GM19324 (cell line): ENCODE data around the gene PKMYT1.
"Not testable (repeated sequence)": the region's sequence is repeated elsewhere in the genome, so short reads cannot be mapped to it uniquely, and the experiment has no call there.

Source experiments
- ATAC-seq: cut with Tn5 transposase; IDR thresholded peaks from one replicate; pipeline ENCODE4 v1.9.1; 2021; ENCODE audit warnings: mild to moderate bottlenecking, moderate library complexity; ENCODE audit not compliant: unreplicated experiment, low FRiP score

PKMYT1 gene

GRCh38 chr16:2942045-2942444, 38.2 kb downstream of the PKMYT1 start:
- no peak for ATAC-seq

DNA sequence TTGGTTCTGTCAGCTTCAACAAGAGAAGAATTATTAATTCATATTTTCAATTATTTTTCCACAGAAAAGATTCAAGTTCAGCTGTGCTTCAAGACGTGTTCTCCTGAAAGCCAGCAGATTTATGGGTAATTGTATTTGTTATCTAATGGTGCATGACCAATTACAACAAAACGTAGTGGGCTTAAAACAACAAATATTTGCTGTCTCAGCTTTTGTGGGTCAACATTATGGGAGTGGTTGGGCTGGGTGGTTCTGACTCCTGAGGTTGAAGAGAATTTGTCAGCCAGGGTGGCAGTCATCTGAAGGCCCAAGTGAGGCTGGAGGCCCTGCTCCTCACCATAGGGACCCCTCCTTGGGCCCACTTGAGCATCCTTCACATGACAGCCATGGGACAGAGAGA, 40.3 kb downstream of the PKMYT1 start:
- no peak for ATAC-seq

GRCh38 chr16:2938206-2938605, 42.0 kb downstream of the PKMYT1 start:
- no peak for ATAC-seq

DNA sequence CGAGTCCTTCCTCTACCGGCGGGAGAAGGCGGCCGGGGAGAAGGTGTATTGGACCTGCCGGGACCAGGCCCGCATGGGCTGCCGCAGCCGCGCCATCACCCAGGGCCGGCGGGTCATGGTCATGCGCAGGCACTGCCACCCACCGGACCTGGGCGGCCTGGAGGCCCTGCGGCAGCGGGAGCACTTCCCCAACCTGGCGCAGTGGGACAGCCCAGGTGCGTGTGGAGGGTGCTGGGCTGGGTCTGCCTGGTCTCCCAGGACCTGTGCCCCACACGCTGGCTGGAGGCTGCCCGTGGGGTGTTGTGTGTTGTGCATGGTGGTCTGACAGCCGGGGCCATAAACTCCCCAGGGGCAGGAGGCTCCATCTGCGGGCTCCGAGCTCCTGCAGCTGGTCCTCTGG, 43.1 kb downstream of the PKMYT1 start:
- ATAC-seq, result no peak

DNA sequence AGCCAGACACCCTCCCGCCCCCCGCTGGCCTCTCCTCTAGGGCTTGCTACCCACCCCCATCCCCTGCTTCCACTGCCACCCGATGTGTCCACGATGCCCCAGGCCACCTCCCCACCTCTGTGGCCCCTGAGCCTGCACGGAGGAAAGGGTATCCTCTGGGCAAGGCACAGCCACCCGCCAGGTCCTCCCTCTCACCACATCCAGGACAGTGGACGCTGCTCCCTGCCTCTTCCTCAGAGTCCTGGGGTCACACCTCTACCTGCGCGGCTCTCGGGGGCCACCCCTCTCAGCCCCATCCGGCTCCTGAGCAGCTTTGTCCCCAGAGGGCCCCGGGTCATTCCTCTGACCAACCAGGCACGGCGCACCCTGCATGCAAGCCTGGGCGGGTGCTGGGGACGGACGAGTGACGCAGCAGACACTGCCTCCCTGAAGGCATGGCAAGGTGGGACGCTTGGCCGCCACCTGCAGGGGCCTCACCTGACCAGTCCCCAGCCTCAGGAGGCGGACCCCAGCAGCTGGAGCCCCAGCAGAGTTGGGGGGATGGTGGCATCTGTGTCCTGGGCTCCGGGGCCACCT, 43.7 kb downstream of the PKMYT1 start:
- no peak for ATAC-seq

GRCh38 chr16:2934450-2934849, 45.8 kb downstream of the PKMYT1 start:
- ATAC-seq, result no peak

- ATAC-seq, result no peak
Observed at GRCh38 chr16:2933701-2934100, 46.5 kb downstream of the PKMYT1 start.

- ATAC-seq, result no peak
Observed at GRCh38 chr16:2933136-2933535, 47.1 kb downstream of the PKMYT1 start.

DNA sequence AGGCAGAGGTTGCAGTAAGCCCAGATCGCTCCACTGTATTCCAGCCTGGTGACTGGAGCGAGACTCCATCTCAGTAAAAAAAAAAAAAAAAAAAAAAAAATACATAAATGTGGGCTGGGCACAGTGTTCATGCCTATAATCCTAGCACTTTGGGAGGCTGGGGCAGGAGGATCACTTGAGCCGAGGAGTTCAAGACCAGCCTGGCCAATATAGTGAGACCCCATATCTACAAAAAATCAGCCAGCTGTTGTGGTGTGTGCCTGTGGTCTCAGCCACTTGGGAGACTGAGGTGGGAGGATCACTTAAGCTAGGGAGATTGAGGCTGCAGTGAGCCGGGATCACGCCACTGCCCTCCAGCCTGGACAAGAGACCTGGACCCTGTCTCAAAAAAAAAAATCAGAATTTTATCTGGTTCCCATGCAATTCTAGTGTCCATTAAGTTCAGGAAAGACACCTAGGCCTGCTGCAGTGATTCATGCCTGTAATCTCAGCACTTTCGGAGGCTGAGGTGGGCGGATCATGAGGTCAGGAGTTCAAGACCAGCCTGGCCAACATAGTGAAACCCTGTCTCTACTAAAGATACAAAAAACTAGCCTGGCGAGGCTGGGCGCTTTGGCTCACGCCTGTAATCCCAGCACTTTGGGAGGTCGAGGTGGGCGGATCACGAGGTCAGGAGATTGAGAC, 48.9 kb downstream of the PKMYT1 start:
- ATAC-seq, result not testable (repeated sequence)

GRCh38 chr16:2930236-2930635, 50.0 kb downstream of the PKMYT1 start:
- no peak for ATAC-seq

GRCh38 chr16:2929693-2930092, 50.6 kb downstream of the PKMYT1 start:
- no peak for ATAC-seq

GRCh38 chr16:2928796-2929195, 51.5 kb downstream of the PKMYT1 start:
- ATAC-seq, result no peak

- not testable (repeated sequence) for ATAC-seq
Observed at GRCh38 chr16:2928151-2928550, 52.1 kb downstream of the PKMYT1 start.

GRCh38 chr16:2927010-2927646, 53.1 kb downstream of the PKMYT1 start:
- peak; percentile 57 for ATAC-seq

GRCh38 chr16:2926650-2926999, 53.6 kb downstream of the PKMYT1 start:
- no peak for ATAC-seq

GRCh38 chr16:2925951-2926649, 54.1 kb downstream of the PKMYT1 start:
- no peak for ATAC-seq

DNA sequence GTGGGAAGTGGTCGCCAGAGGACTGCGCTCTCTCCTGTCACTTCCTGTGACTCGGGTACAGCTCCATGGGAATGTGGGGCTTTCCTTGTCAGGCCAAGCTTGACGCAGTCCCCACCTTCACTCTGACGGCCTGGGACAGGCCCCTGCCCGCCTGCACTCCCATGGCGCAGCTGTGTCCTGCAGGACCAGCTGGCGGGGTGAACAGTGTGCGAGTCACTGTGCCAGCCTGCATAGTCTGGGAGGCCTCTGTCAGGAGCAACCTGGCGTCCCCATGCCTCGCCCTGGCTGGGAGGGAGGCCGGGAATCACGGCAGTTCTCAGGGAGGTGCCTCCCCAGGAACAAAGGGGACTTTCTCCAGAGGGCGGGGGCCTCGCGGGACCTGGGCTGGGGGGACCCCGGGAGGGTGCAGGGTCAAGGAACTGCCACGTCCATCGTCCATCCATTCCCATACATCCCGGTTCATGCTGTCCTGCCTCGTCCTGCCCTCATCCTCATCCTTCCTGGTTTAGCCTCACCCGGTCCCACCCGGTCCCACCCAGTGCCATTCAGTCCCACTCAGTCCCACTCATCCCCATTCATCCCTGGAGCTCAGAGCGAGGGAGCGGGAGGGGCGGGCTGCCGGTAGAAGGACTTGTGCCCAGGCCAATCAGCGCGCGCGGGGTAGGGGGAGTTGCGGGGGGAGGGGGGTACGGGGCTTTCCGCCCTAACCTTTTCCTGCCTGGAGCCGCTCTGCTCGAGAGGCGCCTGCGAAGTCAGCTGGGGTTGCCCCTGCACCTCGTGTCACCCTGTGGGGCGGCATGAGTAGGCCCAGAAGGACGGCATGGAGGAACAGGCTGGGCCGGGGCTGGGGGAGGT, 55.1 kb downstream of the PKMYT1 start:
- no peak for ATAC-seq

GRCh38 chr16:2923481-2923880, 56.8 kb downstream of the PKMYT1 start:
- no peak for ATAC-seq
